ENCODE results near the gene EPHB1.

EPHB1 gene

DNA sequence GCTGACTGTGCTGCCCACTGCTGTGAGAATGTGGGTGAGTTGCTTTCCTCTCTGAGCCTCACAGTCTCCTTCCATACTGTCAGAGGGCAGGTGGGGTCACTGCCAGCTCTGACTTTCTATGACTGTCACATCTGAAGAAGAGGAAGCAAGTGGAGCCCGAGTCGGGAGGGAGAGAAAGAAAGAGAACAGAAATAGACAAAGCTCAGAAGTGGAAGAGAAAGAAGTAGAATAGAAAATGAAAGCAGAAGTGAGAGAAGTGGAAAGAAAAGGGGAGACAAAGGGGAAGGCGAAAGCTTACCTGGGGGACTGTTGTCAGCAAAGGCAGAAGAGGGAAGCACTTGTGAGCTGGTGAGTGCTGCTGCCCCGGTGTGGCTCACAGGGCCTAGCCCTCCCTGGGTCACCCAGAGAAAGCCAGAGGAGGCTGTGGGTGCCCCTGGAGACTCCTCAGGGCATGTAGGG, 57.9 kb downstream of the EPHB1 start:
- no peak for DNase-seq

GRCh38 chr3:134854254-134854653, 59.2 kb downstream of the EPHB1 start:
- no peak for DNase-seq

GRCh38 chr3:134857356-134857755, 62.3 kb downstream of the EPHB1 start:
- no peak for DNase-seq

DNA sequence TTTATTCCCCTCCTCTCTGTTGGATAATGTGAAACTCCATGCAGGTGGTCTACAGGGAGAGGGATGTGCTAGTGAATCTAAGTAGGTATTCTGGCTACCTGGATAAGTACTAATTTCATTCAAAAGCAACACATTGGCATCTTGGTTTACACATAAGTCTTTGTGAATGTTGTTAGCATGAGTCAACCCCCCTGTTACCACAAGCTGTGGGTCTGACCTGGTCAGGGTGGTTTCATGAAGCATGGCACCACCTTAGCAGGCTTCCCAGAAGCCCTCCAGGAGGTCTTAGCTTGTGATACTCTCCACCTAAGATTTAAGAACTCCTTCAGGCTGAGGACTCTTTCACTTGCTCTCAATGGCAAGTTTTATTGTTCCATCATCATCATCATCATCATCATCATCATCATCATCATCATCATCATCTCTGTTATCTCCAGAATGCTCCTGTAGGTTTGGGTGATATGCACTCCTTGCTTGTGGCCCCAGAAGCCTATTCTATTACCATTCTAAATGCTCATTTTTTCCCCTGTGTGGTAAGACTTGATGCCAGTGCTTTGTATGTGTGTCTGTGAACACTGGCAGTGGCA, 62.8 kb downstream of the EPHB1 start:
- DNase-seq, result no peak

GRCh38 chr3:134858441-134859035, 63.5 kb downstream of the EPHB1 start:
- DNase-seq, result no peak

DNA sequence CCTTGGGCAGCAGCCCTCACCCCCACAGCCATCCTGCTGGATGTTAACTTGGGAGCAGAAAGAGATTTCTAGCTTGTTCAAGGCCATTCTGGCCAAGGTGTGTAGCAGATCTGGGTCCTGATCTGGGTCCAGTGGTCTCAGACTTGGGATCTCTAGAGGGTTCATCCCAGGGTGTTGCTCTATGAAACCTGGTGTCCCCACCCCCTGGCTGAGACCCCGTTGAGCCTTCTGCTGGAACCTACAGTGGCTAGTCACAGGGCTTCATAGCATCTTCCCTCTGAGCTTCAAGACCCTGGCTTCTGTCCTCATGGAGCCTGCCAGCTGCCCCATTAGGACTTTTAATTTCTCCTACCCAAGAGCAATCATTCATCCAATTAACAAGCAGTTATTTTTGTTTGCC, 64.3 kb downstream of the EPHB1 start:
- no peak for DNase-seq

GRCh38 chr3:134860141-134860540, 65.1 kb downstream of the EPHB1 start:
- DNase-seq, result no peak

- no peak for DNase-seq
These were observed 68.9 kb downstream of the EPHB1 start for GRCh38 chr3:134863915-134864314.

DNA sequence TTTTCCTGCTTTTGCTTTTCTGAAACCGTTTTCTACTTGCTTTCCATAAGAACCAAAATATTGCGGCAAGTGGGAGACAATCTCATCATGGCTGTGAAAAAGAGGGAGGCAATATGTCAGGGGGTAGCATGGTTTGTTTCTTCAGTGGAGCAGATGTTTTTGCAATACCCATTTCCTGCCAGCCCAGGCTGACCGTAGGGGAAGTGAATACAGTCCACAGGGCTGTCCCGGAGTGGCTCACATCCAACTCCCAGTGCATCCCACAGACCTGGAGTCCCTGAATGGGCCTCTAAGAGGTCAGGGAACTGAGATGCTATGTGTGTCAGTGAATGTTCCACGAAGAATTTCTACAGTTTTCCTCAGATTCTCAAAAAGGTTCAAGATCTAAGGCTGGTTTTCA, 69.6 kb downstream of the EPHB1 start:
- DNase-seq, result no peak

GRCh38 chr3:134867277-134867676, 72.2 kb downstream of the EPHB1 start:
- no peak for DNase-seq

GRCh38 chr3:134869153-134869726, 74.2 kb downstream of the EPHB1 start:
- no peak for DNase-seq

DNA sequence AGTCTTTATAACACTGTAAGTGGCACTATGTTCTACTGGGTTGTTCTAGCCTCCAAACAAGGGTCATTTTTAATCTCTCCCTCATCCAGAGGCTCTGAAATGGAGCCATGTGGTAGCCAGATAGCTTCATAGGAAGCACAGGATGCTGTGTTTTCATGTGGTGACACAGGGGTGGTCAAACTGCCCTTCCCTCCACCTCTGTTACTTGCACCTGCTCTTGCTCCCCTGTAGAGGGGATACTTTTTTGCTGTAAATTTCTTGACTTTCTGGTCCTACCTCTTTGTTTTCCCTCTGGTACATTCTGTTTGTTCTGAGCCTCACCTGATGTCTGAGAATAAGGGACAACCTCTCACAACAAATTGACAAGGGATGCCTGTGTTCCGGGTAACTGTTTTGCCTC, 76.8 kb downstream of the EPHB1 start:
- no peak for DNase-seq

DNA sequence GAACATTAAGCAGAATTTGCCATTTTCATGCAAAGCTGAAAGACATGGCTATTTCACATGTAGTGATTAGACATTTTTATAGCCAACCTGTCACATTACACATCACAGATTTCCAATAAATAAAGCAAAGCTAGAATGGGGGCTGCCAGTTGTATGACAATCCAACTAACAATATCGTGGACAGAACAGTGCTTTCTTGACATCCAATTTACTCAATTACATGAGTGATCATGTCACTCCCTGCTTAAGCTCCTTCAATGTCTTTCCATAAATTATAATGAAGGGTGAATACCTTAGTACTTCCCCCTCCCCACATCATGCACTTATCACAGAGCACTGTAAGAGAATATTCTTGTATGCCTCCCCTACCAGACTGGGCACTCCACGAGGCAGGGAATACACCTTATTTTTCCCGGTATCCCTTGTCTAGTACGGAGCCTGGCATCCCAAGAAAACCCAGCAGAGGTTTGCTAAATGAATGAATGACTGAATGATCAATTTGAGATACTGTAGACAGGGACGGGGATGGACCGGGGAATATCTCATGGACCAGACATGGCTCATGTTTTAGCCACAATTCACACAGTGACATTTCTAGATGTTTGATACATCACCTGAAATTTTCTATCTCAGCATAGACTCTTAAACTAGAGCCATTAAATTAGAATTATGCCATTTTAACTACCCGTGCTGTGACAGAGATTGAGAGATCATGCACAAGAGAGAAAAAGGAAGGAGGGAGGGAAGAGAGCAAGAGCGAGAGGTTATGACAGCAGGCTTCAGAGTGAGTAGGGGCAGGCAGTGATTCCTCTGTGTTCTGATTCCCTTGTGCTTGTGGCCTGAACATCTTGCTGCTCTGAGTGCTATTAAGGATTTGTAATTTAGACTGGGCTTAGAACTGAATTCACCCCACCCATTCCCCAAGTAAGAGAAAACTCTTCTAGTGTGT, 77.7 kb downstream of the EPHB1 start:
- DNase-seq, result no peak

DNA sequence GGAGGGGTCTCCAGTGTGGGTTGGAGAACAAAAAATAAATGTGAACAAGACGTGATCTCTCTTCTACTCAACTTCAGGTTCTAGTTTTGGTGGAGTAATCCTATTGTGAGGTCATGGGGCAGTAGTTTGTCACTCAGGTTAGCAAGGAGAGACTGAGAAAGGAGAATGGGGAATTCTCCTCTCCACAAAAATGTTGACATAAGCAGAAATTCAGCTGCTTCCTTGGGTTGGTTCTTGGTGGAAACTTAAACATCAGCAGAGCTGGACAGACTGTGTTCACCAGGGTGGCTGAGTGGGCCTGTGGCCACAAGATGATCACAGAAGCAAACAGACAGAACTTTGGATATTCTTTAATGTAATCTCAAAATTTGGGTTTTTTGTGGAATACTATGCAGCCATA, 78.7 kb downstream of the EPHB1 start:
- DNase-seq, result no peak

DNA sequence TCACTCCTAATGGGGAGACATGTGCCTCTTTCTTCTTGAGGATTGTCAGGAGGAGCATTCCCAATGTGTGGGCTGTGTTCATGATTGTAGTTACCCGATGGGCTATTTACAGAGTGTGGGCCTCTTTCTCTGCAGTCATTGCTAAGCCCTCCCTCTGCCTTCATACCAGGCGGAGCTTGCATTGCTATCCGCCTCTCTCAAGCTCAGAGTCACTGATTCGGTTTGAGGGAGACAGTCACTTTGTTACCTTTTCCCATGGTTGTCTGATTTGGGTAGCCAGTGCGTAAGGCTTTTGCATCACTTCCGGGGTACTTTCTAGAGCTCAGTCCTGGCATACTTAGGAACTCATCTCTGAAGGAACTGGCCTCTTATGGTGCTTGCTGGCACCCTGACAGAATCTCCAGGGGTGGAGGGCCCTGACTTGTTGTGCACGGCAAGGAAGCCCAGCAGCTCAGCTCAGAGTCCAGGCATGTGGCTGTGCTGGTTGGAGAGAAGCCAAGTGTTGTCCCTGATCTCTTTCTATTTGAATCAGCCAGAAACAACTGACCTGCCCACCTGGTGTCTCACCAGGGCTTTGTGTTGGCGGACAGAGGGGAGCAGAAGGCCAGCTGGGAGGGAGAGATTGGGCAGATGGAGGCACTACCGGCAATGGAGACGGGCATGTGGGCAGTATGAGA, 79.8 kb downstream of the EPHB1 start:
- no peak for DNase-seq

DNA sequence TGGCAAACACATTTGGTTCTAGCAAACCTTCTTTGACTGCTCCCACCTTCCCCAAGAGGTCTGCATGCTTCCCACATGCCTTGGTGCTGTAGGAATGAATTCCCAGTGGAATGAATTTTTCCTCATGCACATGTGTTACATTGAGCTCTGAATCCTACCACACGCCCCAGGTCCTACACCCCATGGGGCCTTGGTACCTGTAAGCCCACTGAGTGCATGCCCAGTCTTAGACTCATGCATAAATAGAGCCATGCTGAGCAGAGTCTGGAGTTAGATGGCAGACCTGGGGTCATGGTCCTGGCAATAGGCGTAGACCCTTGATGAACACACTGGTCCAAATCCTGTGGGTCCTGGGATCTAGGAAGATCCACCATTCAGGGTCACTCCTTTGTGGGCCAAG, 81.8 kb downstream of the EPHB1 start:
- no peak for DNase-seq

DNA sequence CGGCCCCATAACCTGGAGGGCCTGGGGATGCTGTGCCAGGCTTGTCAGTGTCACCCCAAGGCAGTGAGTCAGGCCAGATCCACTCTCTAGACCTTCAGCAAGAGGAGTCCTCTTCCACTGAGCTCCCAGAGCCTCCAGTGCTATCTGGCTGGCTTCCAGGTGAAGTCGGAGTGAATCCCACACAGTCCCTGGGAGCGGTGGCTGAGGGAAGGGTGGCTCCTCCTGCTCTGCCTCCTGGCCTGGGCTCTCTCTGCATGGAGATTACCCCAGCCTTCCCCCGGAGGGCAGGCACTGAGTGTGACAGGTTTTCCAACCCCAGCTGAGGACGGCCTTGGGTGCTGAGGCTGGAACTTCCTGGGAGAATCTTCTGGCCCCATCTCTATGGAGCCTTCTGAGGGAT, 82.7 kb downstream of the EPHB1 start:
- DNase-seq, result no peak

GRCh38 chr3:134879990-134880389, 84.9 kb downstream of the EPHB1 start:
- DNase-seq, result no peak

GRCh38 chr3:134880431-134880830, 85.4 kb downstream of the EPHB1 start:
- DNase-seq, result no peak

- DNase-seq, result no peak
These were observed 86.2 kb downstream of the EPHB1 start for GRCh38 chr3:134881305-134881704.

DNA sequence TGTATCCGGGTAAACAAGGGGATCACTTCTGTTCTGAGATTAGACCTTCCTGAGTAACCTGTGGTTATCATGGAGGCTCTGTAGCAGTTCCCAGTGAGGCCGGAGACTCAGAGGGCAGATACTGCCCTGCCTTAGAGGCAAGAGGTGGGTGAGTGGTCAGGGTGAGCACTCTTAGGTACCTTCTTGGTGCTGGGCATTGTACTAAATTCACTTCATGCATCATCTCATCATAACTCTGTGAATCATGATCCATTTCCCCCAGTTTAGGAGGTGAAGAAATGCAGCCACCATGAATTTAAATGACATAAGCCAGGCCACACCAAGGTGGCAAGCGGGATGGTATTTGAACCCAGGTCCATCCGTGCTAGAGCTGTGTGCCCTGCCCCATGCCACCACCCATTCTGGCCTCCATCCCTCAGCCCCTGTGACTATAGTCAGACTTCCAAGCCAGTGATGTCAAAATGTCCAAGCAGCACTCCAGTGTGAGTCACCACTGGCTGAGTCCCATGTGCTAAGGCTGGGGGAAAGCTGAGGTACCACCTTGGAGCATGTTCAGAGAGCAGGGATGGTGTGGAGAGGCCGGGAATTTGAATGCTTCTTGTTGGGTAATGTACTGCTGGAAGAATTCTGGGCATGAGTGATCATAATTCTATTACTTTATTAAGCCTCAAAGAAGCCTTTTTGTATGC, 88.8 kb downstream of the EPHB1 start:
- no peak for DNase-seq

- DNase-seq, result no peak
These were observed 91.0 kb downstream of the EPHB1 start for GRCh38 chr3:134885877-134886621.

All from activated gamma-delta T cell treated with Interleukin-2 at 50 U/mL for 16 hours (primary cell).